ENCODE data around the gene EXOC3L1.

DNA sequence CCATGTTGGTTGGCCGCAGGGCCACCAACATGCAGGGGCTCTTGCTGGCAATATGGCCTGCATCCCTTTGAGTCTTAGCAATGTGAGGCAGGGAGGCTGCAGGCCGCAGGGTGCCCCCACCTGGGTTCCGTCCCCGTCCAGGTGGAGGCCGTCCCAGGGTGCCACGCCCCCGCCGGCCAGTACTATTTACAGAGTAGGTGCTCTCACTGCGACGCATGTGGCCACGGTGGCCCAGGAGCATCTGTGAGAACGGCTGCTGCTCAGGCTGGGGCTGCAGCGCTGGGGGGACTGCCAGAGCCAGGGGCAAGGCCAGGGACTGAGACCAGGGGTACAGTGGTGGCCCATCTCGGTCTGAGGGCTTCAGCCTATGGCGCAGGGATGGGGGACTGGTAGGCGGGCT is 9.8 kb downstream of the EXOC3L1 start:
- TF ChIP-seq, protein P1, sequence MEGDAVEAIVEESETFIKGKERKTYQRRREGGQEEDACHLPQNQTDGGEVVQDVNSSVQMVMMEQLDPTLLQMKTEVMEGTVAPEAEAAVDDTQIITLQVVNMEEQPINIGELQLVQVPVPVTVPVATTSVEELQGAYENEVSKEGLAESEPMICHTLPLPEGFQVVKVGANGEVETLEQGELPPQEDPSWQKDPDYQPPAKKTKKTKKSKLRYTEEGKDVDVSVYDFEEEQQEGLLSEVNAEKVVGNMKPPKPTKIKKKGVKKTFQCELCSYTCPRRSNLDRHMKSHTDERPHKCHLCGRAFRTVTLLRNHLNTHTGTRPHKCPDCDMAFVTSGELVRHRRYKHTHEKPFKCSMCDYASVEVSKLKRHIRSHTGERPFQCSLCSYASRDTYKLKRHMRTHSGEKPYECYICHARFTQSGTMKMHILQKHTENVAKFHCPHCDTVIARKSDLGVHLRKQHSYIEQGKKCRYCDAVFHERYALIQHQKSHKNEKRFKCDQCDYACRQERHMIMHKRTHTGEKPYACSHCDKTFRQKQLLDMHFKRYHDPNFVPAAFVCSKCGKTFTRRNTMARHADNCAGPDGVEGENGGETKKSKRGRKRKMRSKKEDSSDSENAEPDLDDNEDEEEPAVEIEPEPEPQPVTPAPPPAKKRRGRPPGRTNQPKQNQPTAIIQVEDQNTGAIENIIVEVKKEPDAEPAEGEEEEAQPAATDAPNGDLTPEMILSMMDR (conservative IDR thresholded peaks at IDR 0.05 in 1 of 2, IDR thresholded peaks at IDR 0.05 in 1 of 2; ENCODE audit: low read depth in 1 of 2, low read length in 2 of 2): no peak
- no peak for TF ChIP-seq EZH2 (IDR thresholded peaks at IDR 0.05; ENCODE audit: low read length, missing control alignments)

Measured in fibroblast of lung (primary cell).